ENCODE data around the gene CDKAL1. TPM values are rescaled to one million over a fixed set of nuclear protein-coding genes. Genes with fewer than 3 reads are reported as not detected.

CDKAL1 gene
- total and polyA plus RNA-seq, 8 donors = 3.4 to 36.7 (median 10.4) TPM

- TF ChIP-seq EP300 (IDR thresholded peaks at IDR 0.05) (no peak), CTCF (IDR thresholded peaks at IDR 0.05) (no peak), POLR2AphosphoS5 (IDR thresholded peaks at IDR 0.05) (no peak), POLR2A (IDR thresholded peaks at IDR 0.05) (no peak)
- no peak overlapping the region for H3K4me3 ChIP-seq
- H3K27ac ChIP-seq = no peak overlapping the region
- DNase-seq = no peak
- H3K4me1 ChIP-seq = peaks cover 0 to 17% (median 6%) of the 10 kb centered on the region in 4 donors
- intact Hi-C loops (cut with DNase I; ENCODE audit: low total_unique reads) = no loop called here
- 92 to 99% (median 97%) methylated on average over 3 of the region's 3 CpGs for WGBS, 5 donors
- H3K9me3 ChIP-seq = no peaks in the 10 kb centered on the region
- no peaks in the 10 kb centered on the region for H3K27me3 ChIP-seq
- no peaks in the 10 kb centered on the region for H3K36me3 ChIP-seq
These were observed 625.2 kb downstream of the CDKAL1 start for GRCh38 chr6:21159465-21159864.

GRCh38 chr6:21161707-21162106 lies 627.5 kb downstream of the CDKAL1 start:
- DNase-seq = no peak
- Histone ChIP-seq H3K27ac (no peak overlapping the region), H3K4me3 (no peak overlapping the region), H3K4me1 (peaks cover 0 to 17% (median 6%) of the 10 kb centered on the region in 4 donors), H3K9me3 (no peaks in the 10 kb centered on the region), H3K36me3 (no peaks in the 10 kb centered on the region), H3K27me3 (no peaks in the 10 kb centered on the region)
- WGBS, 5 donors = 85 to 96% (median 90%) methylated on average over 4 of the region's 4 CpGs
- intact Hi-C loops (cut with DNase I; ENCODE audit: low total_unique reads) = no loop called here
- TF ChIP-seq POLR2AphosphoS5 (IDR thresholded peaks at IDR 0.05) = no peak
- TF ChIP-seq EP300 (IDR thresholded peaks at IDR 0.05) = no peak
- no peak for TF ChIP-seq CTCF (IDR thresholded peaks at IDR 0.05)
- TF ChIP-seq POLR2A (IDR thresholded peaks at IDR 0.05) = no peak

- intact Hi-C loops (cut with DNase I; ENCODE audit: low total_unique reads) = no loop called here
- Histone ChIP-seq H3K27me3 (no peaks in the 10 kb centered on the region), H3K27ac (no peak overlapping the region), H3K36me3 (no peaks in the 10 kb centered on the region), H3K4me1 (peaks cover 0 to 4% (median 2%) of the 10 kb centered on the region in 4 donors), H3K4me3 (no peak overlapping the region), H3K9me3 (no peaks in the 10 kb centered on the region)
- TF ChIP-seq POLR2AphosphoS5 (IDR thresholded peaks at IDR 0.05) (no peak), POLR2A (IDR thresholded peaks at IDR 0.05) (no peak)
- DNase-seq = no peak
- 86 to 90% (median 87%) methylated on average over 13 of the region's 13 CpGs for WGBS, 5 donors
These were observed 629.0 kb downstream of the CDKAL1 start for GRCh38 chr6:21163110-21163837.

GRCh38 chr6:21163838-21164180 lies 629.6 kb downstream of the CDKAL1 start:
- 86 to 100% (median 100%) methylated on average over 2 of the region's 2 CpGs for WGBS, 5 donors
- intact Hi-C loops (cut with DNase I; ENCODE audit: low total_unique reads) = no loop called here
- Histone ChIP-seq H3K4me3 (no peak overlapping the region), H3K27ac (no peak overlapping the region), H3K4me1 (no peaks in the 10 kb centered on the region), H3K36me3 (no peaks in the 10 kb centered on the region), H3K9me3 (no peaks in the 10 kb centered on the region), H3K27me3 (no peaks in the 10 kb centered on the region)
- TF ChIP-seq POLR2AphosphoS5 (IDR thresholded peaks at IDR 0.05) (no peak), CTCF (IDR thresholded peaks at IDR 0.05) (no peak)
- no peak for DNase-seq

GRCh38 chr6:21164768-21165326 lies 630.6 kb downstream of the CDKAL1 start:
- no peaks in the 10 kb centered on the region for H3K4me1 ChIP-seq
- no peak overlapping the region for H3K27ac ChIP-seq
- H3K36me3 ChIP-seq = no peaks in the 10 kb centered on the region
- H3K27me3 ChIP-seq = no peaks in the 10 kb centered on the region
- no peak for TF ChIP-seq EP300 (IDR thresholded peaks at IDR 0.05)
- no peak for TF ChIP-seq POLR2A (IDR thresholded peaks at IDR 0.05)
- TF ChIP-seq POLR2AphosphoS5 (IDR thresholded peaks at IDR 0.05) = no peak
- TF ChIP-seq CTCF (IDR thresholded peaks at IDR 0.05) = no peak
- DNase-seq = no peak
- H3K4me3 ChIP-seq = no peak overlapping the region
- intact Hi-C loops (cut with DNase I; ENCODE audit: low total_unique reads) = no loop called here
- 49 to 72% (median 62%) methylated on average over 2 of the region's 2 CpGs for WGBS, 5 donors
- no peaks in the 10 kb centered on the region for H3K9me3 ChIP-seq
